ENCODE measurements around the gene CRYZL1.
"Not testable (repeated sequence)": the region's sequence is repeated elsewhere in the genome, so short reads cannot be mapped to it uniquely, and the experiment has no call there.

CRYZL1 gene

DNA sequence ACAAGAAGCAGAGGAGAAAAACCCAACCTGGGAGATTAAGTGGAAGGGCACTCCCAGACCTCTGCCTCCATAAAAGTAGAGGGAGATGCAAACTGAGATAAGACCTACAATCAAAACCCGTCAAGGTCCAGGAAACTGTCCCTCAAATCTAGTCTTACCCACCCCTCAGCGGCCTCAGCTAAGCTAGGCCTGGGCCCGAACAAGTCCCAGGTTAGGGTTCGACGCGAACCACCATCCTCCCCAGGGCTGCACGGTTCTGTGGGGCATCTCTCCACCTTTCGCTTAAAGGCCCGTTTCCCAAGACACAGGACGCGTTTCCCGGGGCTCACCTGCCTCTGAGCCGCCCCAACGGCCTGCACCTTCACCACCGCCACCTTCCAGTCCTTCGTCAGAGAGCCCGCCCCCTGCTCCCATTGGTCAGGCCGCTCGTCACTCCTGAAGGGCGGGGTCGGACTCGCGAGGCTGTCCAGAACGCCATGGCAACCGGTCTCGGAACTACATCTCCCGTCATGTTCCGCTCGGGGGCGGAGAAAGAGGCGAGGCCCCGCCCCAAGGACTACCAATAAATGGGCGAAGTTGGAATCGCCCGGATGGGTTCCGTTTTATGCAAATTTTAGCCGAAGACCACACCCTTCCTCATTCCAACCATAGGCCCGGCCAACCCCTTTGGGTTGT is at the start of gene CRYZL1:
Gene CRYZL1 (minus strand): TSS at position 390 of the 675 bp plus-strand sequence. CDS start 10,190 bp downstream, outside the sequence.
- peak; percentile 100 for DNase-seq

- DNase-seq: no peak
These were observed 49.3 kb upstream of the CRYZL1 start for GRCh38 chr21:33690874-33691273.

DNA sequence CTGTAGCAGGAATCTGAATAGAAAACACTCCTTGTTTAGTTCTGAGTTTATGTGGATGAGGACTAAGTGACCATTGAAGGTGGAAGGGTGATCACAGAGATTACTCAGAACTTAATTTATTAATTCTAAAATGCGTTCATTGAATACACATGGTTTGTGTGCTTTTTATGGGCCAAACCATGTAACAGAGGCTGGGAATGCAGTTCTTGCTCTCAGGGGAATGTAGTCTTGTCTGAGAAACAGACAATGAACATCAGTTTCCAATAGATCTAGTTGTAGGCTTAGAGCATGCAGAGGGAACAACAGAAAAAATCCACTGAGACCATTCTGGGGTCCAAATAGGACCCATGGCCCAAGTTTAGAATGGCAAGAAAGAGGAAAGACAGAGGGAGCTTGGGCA is 46.8 kb upstream of the CRYZL1 start:
- no peak for DNase-seq

- DNase-seq: no peak
These were observed 46.1 kb upstream of the CRYZL1 start for GRCh38 chr21:33687634-33688033.

GRCh38 chr21:33686386-33686785 is 44.8 kb upstream of the CRYZL1 start:
- DNase-seq: no peak

DNA sequence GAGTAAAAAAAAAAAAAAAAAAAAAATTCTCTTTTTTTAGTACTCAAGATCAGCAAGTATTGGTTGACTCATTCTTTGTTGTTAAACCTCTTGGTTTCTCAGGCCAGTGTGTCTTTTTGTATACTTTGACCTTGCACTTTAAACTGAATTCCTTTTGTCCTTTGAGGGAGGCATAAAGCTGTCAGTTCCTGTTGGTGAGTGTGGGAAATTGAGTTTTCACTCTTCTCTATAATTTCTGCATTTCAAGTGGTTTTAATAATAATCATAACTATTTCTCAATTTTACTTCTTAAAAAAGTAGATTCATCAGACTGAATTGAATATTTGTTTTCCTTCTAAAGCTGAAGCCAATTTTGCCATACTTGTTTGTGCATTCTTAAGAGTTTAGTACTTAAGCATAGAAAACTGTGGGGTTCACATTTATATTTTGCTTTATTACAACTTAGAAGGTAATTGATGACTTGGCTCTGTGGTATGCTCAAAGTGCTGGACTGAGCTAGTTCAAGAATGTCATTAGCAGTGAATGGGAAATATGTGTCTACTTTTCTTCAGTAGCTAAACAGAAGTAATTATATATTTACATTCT is 44.2 kb upstream of the CRYZL1 start:
- no peak for DNase-seq

DNA sequence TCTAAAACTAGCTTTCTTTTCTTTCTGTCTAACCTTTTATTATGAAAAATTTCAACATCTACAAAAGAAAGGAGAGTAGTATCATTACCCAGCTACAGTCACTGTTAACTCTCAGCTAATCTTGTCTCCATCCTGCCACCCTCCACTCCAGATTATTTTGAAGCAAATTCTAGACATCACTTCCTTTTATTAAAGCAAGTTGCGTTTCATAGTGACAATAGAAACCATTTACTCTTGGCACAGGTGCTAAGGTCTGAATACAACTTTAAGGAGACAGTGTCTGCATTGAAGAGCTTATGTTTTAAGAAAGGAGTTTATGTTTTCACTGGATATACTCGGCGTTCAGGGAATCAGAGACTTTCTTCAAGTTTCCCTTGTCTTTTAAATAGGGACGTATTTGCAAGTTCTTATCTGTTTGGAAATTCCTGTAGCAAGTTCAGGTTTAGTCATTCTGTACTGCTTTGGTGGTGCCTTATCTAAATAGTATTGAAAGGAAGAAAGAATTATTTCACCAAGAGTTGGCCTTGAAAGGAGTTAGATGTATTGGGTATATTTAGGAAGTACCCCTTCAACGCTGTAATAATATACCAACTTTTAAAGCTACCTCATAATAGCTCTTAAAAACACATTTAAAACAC is 43.5 kb upstream of the CRYZL1 start:
- peak; percentile 44 for DNase-seq

- no peak for DNase-seq
These were observed 42.5 kb upstream of the CRYZL1 start for GRCh38 chr21:33684068-33684467.

GRCh38 chr21:33682992-33683627 is 41.6 kb upstream of the CRYZL1 start:
- DNase-seq: no peak

GRCh38 chr21:33680870-33681269 is 39.3 kb upstream of the CRYZL1 start:
- no peak for DNase-seq

DNA sequence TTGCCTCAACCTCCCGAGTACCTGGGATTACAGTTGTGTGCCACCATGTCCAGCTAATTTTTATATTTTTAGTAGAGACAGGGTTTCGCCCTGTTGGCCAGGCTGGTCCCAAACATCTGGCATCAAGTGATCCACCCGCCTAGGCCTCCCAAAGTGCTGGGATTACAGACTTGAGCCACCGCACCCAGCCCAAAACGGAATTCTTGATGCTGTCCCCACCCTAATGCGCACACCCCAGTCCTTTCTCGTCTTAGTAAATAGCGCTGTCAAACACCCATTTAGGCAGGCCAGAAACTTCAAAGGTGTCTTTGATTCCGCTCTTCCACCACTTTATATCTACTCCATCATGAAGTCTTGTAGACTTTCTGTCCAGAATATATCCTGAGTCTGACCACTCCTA is 35.9 kb upstream of the CRYZL1 start:
- no peak for DNase-seq

DNA sequence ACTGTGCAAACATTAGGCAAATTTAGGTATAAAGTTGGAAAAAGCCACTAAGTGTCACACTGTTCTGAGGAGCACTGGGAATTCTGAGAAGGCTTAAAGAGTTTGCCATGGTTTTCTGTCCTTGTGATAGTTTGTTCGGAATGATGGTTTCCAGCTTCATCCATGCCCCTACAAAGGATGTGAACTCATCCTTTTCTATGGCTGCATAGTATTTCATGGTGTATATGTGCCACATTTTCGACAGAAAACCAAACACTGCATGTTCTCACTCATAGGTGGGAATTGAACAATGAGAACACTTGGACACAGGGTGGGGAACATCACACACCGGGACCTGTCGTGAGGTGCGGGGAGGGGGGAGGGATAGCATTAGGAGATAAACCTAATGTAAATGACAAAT is 35.1 kb upstream of the CRYZL1 start:
- DNase-seq: not testable (repeated sequence)

GRCh38 chr21:33674226-33674625 is 32.7 kb upstream of the CRYZL1 start:
- no peak for DNase-seq

- DNase-seq: no peak
These were observed 31.9 kb upstream of the CRYZL1 start for GRCh38 chr21:33673473-33673872.

GRCh38 chr21:33670076-33670978 is 28.8 kb upstream of the CRYZL1 start:
- DNase-seq: no peak

DNA sequence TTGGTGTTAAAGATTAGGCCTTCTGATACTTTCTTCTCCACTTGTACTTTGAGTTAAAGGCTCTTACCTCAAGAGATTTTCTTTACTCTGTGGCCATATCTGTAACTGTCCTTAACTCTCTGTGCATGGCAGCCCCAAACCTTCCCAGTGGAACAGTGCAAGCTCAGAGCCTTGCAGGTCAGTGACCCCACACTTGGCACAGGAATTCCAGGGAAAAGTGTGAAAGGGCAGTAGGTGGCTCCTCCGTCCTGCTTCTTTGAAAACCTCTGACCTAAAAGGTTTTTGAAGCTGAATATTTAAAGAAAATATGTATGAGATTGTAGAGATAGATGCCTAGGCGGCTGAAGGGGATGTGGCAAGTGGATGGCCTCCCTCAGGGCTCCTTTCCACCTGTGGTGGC is 27.1 kb upstream of the CRYZL1 start:
- DNase-seq: no peak

DNA sequence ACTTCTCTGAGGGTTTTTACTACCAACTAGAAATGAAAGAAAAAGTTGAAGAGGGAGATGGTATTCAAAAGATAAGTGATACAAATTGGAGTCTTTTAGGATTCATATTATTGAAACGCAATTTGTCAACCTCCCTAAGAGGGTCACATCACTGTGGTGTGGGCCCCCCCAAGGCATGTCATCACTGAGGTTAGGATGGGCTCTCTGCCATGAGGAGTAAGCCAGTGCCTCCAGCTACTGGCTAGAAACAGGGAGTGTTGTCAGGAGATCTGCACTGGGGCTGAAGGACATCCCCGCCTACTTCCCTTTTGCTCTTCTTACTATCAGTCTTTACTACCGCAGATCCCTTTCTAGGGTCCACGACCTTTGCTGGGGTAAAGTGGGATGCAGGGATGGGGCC is 26.6 kb upstream of the CRYZL1 start:
- no peak for DNase-seq

- DNase-seq: no peak
These were observed 26.1 kb upstream of the CRYZL1 start for GRCh38 chr21:33667636-33668035.

DNA sequence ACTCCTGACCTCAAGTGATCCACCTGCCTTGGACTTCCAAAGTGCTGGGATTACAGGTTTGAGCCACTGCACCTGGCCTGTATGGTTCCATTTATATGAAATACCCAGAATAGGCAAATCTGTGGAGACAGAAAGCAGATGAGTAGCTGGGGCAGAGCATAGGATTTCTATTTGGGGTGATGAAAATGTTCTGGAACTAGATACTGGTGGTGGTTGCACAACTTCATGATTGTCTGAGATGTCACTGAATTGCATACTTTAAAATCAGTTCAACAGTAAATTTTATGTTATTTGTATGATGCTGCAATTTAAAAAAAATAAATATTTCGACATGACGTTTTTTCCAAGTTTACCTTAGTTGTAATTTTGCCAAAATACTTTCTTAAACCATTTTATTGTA is 24.6 kb upstream of the CRYZL1 start:
- no peak for DNase-seq

DNA sequence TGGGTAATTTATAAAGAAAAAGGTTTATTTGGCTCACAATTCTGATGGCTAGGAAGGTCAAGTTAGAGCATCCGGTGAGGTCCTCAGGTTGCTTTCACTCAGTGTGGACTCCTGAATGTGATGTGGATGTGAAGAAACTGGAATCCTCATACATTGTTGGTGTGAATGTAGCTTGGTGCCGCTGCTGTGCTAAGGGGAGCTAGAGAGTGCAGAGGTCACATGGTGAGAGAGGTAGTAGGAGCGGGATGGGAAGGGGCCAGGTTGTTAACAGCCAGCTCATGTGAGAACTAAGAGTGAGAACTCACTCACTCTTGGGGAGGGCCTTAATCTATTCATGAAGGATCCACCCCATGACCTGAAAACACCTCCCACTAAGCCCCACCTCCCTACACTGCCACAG is 22.6 kb upstream of the CRYZL1 start:
- no peak for DNase-seq

DNA sequence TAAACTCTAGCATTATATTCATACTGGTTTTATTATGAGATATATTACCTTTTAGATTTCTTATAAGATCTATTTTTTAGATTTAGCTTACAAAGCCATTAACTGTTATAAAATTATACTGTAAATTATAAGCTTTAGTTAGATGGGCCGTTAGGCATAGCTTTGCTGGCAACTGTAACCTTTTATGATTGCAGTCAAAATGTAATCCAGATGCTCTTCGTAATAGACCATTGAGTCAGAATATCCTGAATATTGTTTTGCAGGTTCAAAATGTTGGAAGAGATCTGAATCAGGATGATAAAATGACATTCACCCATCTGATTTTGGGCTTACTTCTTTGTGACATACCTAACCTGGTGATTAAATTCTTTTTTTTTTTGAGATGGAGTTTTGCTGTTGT is 21.7 kb upstream of the CRYZL1 start:
- DNase-seq: no peak

GRCh38 chr21:33662046-33662445 is 20.5 kb upstream of the CRYZL1 start:
- no peak for DNase-seq

- no peak for DNase-seq
These were observed 19.6 kb upstream of the CRYZL1 start for GRCh38 chr21:33661146-33661545.
